Activated CD8-positive, alpha-beta memory T cell treated with anti-CD3 and anti-CD28 coated beads, Interleukin-2, amount 50 U/mL, for 4 hours (primary cell): ENCODE data around the gene TEKTIP1.
"Not testable (repeated sequence)": the region's sequence is repeated elsewhere in the genome, so short reads cannot be mapped to it uniquely, and the experiment has no call there.

Source experiments
- DNase-seq: peaks from one replicate; pipeline ENCODE4 v3.0.0-alpha.2; 2020

Gene TEKTIP1

GRCh38 chr19:3524078-3524842 lies 14.7 kb upstream of the TEKTIP1 start:
- no peak for DNase-seq

GRCh38 chr19:3524904-3525451 lies 14.0 kb upstream of the TEKTIP1 start:
- no peak for DNase-seq

- DNase-seq: no peak
Observed at GRCh38 chr19:3526507-3527237, 12.3 kb upstream of the TEKTIP1 start.

- DNase-seq: no peak
Observed at GRCh38 chr19:3527238-3527910, 11.6 kb upstream of the TEKTIP1 start.

GRCh38 chr19:3528080-3528479 lies 10.9 kb upstream of the TEKTIP1 start:
- no peak for DNase-seq

GRCh38 chr19:3528539-3529211 lies 10.3 kb upstream of the TEKTIP1 start:
- no peak for DNase-seq

GRCh38 chr19:3529299-3529698 lies 9.7 kb upstream of the TEKTIP1 start:
- not testable (repeated sequence) for DNase-seq

GRCh38 chr19:3530389-3530788 lies 8.6 kb upstream of the TEKTIP1 start:
- DNase-seq: no peak

GRCh38 chr19:3531716-3532115 lies 7.3 kb upstream of the TEKTIP1 start:
- DNase-seq: no peak

GRCh38 chr19:3532154-3532786 lies 6.7 kb upstream of the TEKTIP1 start:
- no peak for DNase-seq

- DNase-seq: no peak
Observed at GRCh38 chr19:3533033-3533432, 5.9 kb upstream of the TEKTIP1 start.

- DNase-seq: no peak
Observed at GRCh38 chr19:3533563-3534216, 5.3 kb upstream of the TEKTIP1 start.

- DNase-seq: no peak
Observed at GRCh38 chr19:3534375-3535234, 4.4 kb upstream of the TEKTIP1 start.

- no peak for DNase-seq
Observed at GRCh38 chr19:3535235-3535535, 3.8 kb upstream of the TEKTIP1 start.

- no peak for DNase-seq
Observed at GRCh38 chr19:3535563-3535965, 3.4 kb upstream of the TEKTIP1 start.

GRCh38 chr19:3535981-3536380 lies 3.0 kb upstream of the TEKTIP1 start:
- DNase-seq: no peak

- DNase-seq: no peak
Observed at GRCh38 chr19:3536429-3537100, 2.4 kb upstream of the TEKTIP1 start.

- no peak for DNase-seq
Observed at GRCh38 chr19:3537101-3537437, 1.9 kb upstream of the TEKTIP1 start.

- DNase-seq: no peak
Observed at GRCh38 chr19:3537438-3538240, 1.3 kb upstream of the TEKTIP1 start.
